GM21529 (cell line): ENCODE results near the gene CRTC1.
"Not testable (repeated sequence)": the region's sequence is repeated elsewhere in the genome, so short reads cannot be mapped to it uniquely, and the experiment has no call there.

Experiments
- ATAC-seq: cut with Tn5 transposase; IDR thresholded peaks from one replicate; pipeline ENCODE4 v1.9.1; 2021; ENCODE audit not compliant: unreplicated experiment

The CRTC1 gene

GRCh38 chr19:18796239-18796638 is 112.8 kb downstream of the CRTC1 start:
- no peak for ATAC-seq

DNA sequence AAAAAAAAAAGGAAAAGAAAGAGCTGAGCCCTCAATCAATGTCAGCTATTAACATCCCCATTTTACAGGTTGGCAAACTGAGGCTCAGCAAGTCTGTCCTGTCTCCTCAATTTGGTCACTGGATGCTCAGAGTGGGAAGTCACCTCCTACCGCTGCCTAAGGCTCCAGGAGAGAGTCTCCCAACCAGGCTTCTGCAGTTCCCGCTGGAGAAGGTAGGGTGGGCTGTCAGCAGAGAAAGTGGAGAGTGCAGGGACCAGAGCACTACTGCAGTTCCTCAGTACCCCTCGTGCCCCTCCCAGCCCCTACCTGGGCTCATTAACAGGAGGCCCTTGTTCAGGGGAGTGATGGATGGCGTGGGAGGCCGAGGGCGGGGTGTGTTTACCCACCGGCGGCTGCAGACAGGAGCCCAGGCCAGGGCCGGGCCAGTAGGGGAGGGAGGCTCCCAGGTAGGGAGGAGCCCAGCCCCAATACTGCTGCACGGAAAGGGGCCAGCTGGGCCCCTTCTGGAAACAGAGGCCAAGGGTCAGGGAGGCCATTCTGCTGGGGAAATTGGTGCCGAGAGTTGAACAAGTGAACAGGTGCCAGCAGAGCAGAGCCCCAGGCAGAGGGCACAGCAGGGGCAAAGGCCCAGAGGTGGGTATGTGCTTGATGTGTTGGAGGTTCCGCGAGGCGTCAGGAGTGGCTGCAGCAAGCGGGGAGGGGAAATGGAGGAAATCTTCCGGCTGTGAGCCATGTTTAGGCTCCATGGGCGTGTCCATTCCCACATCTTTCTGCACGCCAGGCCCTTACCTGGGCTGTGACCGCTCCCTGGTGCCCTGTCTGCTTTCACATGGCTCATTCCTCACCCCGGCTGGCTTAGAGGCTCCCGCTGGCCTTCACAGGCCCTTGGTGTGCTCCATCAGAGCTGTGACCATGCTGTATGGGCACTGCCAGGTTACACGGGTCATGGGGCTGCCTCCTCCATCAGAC is 115.2 kb downstream of the CRTC1 start:
- no peak for ATAC-seq

DNA sequence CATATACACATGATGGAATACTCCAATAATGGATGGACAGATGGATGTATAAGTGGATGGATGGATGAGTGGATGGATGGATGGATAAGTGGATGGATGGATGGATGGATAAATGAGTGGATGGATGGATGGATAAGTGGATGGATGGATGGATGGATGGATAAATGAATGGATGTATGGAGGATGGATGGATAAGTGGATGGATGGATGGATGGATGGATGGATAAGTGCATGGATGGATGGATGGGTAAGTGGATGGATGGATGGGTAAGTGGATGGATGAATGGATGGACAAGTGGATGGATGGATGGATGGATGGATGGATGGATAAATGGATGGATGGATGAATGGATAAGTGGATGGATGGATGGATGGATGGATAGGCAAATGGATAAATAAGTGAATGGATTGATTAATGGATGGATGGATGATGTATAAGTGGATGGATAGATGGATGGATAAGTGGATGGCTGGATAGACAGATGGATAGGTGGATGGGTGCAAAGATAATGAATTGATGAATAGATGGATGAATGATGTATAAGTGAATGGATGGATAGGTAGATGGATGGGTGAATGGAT is 116.0 kb downstream of the CRTC1 start:
- ATAC-seq, result no peak

- no peak for ATAC-seq
These were observed 116.6 kb downstream of the CRTC1 start for GRCh38 chr19:18800079-18800478.

GRCh38 chr19:18800636-18801035 is 117.2 kb downstream of the CRTC1 start:
- no peak for ATAC-seq

DNA sequence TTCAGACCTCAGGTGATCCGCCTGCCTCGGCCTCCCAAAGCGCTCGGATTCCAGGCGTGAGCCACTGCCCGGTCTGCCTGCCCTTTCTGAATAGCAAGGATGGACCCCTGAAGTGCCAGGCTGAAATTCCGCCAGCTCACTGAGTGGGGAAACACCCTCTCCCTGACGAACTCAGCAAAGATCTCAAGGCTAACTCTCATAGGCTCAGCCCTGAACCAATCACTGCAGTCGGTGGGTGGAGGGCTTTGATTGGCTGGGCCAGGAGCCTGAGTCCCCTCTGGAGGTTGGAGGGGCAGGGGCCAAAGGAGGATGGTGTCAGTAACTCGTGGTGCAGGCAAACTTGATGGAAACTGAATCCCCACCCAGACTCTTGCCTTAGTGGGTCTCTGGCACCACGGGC is 118.9 kb downstream of the CRTC1 start:
- no peak for ATAC-seq

DNA sequence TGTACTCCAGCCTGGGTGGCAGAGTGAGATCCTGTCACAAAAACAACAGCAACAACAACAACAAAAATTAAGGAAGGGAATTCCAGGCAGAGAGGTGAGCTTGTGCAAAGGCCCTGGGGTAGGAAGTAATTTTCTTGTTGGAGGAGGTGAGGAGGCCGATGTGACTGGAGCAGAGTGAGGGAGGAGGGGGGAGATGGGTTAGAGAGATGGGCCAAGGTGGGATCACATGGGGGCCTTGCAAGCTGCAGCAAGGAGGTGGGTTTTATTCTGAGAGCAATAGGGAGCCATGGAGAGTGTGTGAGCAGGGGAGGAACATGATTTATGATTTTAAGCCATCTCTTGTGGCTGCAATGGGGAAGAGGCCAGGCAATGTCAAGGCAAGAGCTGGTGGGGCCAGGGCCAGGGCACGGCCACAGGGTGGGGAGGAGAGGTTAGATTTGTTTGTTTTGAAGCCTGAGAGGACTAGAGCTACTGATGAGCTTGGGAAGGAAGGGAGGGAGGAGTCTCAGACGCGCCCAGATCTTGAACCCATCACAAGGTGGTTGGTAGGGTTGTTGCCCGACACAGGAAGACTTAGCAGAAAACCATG is 120.2 kb downstream of the CRTC1 start:
- ATAC-seq, result no peak

DNA sequence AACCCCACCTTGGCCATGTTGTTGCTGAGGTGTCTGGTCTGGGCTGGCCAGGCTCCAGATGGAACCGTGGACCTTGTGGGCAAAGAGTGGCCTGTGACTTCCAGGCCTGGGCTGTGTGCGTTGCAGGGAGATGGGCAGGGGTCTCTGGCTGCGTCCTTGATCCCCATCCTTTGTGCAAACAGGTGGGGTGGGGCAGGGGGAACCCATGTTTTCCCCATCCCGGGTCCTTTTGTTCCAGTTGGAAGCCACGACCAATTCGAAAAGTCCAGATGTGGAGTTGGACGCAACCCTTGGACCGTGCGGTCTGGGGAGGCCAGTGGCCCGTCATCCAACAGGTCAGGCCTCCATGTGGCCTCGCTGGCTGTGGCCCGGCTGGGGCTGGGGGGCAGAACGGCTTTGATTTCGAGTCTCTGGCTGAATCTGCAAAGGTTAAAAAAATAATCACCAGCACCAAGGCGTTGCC is 120.7 kb downstream of the CRTC1 start:
- no peak for ATAC-seq

GRCh38 chr19:18804643-18805042 is 121.2 kb downstream of the CRTC1 start:
- no peak for ATAC-seq

DNA sequence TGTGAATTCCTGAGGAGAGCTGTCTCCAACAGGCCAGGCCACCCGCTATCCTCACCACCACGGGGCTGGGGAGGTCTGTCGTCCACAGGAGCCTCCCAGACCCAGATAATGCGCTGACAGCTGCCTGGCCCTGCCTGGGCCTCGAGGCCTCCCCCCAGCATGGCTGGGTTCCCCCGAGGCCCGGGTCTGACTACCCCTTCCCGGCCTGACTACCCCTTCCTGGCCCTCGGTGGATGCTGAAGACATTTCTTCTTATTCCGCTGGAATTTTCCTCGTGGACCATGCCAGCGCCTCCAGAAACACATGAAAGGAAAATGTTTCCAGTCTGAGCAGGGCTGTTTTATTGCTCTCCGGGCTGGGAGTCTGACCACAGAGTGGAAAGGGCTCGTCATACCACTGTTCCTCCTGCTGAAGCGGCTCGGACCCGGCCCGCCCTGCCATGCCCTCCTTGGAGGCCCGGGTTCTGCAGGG is 124.4 kb downstream of the CRTC1 start:
- no peak for ATAC-seq

DNA sequence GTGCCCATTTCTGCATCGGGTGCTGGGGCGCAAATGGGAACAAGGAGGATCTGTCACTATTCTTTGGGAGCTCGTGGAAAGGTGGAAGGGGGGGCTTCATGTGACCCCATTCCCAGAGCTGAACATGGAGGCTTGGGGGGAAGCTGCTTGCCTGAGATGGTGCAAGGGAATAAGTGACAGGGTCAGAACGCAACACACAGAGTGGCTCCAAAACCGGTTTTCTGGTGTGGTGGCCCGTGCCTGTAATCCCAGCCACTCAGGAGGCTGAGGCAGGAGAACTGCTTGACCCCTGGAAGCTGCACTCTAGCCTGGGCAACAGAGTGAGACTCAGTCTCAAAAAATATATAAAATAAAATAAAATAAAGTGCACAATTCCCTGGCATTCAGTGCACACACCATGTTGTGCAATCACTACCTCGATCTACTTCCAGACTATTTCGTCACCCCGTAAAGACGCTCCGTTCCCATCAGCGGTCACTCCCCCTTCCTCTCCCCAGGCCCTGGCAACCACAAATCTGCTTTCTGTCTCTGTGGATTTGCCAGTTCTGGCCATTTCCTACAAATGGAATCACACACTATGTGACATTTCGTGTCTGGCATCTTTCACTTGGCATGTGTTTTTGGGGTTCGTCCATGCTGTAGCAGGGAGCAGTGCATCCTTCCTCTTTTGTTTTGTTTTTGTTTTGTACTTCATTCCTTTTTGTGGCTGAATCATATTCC is 125.8 kb downstream of the CRTC1 start:
- no peak for ATAC-seq

GRCh38 chr19:18811638-18812037 is 128.2 kb downstream of the CRTC1 start:
- not testable (repeated sequence) for ATAC-seq

DNA sequence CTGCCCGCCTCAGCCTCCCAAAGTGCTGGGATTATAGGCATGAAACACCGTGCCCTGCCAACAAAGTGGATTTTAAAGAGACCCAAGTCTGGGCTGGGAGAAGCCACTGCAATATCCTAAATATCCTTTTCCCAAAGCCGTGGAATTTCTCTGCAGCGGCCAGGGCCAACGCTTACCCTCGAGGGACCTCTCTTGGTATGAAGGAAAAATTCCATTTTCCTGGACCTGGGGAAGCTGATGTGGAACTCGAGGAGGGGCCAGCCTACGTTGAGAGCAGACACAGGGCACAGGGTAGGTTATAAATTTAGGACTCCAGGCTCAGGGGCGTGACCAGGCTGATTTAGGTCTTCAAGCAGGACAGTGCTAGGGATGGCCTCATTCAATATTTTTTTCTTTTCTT is 130.6 kb downstream of the CRTC1 start:
- ATAC-seq, result no peak

- ATAC-seq, result no peak
These were observed 132.2 kb downstream of the CRTC1 start for GRCh38 chr19:18815673-18816072.

- not testable (repeated sequence) for ATAC-seq
These were observed 133.2 kb downstream of the CRTC1 start for GRCh38 chr19:18816645-18817044.

DNA sequence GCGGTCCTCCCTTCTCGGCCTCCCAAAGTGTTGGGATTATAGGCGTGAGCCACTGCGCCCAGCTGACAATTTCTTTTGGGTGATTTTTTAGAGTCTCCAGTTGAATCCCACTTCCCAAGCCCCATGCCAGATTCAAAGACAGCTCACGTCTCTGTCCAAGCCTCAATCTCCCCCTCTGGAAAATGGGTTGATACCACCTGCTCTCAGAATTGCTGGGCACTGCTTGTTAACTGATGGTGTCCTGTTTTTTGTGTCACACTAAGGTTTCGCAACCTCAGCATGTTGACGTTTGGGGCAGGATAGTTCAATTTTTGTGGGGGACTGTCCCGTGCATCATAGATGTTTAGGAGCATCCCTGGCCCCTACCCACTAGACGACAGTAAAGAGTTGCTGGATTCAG is 134.1 kb downstream of the CRTC1 start:
- ATAC-seq, result no peak

DNA sequence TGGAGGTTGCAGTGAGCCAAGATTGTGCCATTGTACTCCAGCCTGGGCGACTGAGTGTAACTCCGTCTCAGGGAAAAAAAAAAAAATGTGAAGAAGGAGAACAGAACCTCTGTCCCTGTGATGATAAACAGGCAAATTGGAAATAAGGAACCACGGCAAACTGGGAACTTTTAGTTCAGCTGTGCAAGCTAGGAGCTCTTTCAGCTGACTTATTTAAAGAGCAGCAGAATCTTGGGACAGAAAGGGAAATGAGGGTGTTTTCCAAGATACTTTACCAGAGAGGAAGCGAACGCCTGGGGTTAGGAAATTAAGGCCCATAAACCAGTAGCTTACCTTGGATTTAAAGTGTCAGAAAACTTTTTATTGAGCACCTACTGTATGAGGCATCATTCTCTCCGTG is 145.3 kb downstream of the CRTC1 start:
- no peak for ATAC-seq

DNA sequence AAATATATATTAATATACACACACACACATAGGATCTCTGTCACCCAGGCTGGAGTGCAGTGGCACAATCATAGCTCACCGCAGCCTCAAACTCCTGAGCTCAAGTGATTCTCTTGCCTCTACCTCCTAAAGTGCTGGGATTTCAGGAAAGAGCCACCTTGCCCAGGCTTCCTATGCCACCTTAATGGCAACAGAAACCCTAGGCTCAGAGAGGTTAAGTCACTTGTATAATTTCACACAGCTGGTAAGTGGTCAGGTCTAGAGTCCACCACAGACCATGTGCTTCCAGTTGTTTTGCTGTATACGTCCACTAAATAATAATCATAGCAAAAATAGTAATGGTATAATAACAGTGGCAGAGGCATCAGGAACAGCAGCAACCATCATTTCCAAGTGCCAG is 147.0 kb downstream of the CRTC1 start:
- no peak for ATAC-seq

GRCh38 chr19:18831524-18832305 is 148.2 kb downstream of the CRTC1 start, which contains the start of gene UPF1:
Gene UPF1 (plus strand): TSS chr19:18831959. CDS start chr19:18832210, 251 bp downstream.
- peak; percentile 62 for ATAC-seq
